ENCODE measurements around the gene NDUFAF8. TPM values are rescaled to one million over a fixed set of nuclear protein-coding genes. Genes with fewer than 3 reads are reported as not detected.

Gene NDUFAF8
- total and polyA plus RNA-seq, 10 of the 15 experiments (the other 5 are each of a cell fraction or from before 2014, with no cell fraction given) = 22.0 to 307 (median 106) TPM

GRCh38 chr17:81233811-81234505, 5.2 kb upstream of the NDUFAF8 start (continued):
- no peak for TF ChIP-seq KDM1A (IDR thresholded peaks at IDR 0.05; ENCODE audit: borderline replicate concordance)

DNA sequence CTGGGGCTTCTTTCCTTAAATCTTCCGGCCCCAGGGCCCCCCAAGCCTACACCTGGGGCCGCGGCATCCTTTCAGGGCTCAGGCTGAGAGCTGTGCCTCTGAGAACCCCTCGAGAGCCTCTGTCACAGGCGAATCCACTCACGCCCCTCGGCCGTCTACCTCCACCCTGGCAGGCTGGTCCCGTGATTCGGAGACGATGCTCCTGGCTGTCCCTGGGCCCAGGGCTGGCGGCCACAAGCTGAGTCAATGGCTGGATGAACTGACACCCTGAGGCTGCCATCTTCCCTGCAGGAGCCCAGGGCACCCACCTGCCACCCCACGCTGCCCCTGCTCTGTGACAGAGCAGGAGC, 4.6 kb upstream of the NDUFAF8 start:
- Histone ChIP-seq H3K9me3 (replicated peaks; ENCODE audit: control insufficient read depth, insufficient read depth, low read length) (no peaks in the 10 kb centered on the region), H2AFZ (ENCODE audit: control insufficient read depth, low read depth, low read length) (no peak overlapping the region), H3K4me2 (ENCODE audit: control insufficient read depth, insufficient read depth) (no peak overlapping the region), H4K20me1 (ENCODE audit: control insufficient read depth, insufficient read depth) (no peaks in the 10 kb centered on the region), H3K27ac (ENCODE audit: control insufficient read depth, insufficient read depth) (no peak overlapping the region), H3K4me3 (no peak overlapping the region), H3K9ac (ENCODE audit: control insufficient read depth, insufficient read depth, low read length) (no peak overlapping the region), H3K27me3 (replicated peaks in 1 of 2; ENCODE audit: control insufficient read depth in 2 of 2, insufficient read depth in 2 of 2, low read length in 1 of 2) (no peaks in the 10 kb centered on the region), H3K4me1 (ENCODE audit: control insufficient read depth, insufficient read depth, low read length) (peaks cover 7% of the 10 kb centered on the region), H3K36me3 (ENCODE audit: control insufficient read depth in 2 of 2, insufficient read depth in 2 of 2, low read length in 1 of 2) (peaks cover 4 to 9% of the 10 kb centered on the region in 2 experiments; a peak in 3 of 4 replicates), H3K79me2 (ENCODE audit: control insufficient read depth, insufficient read depth, low read length) (peaks cover 18% of the 10 kb centered on the region)
- in situ Hi-C loops (cut with MboI) (loop anchor here (25.0 kb wide), 1 partner anchor 222 kb away; no protein-coding TSS in a partner anchor), intact Hi-C loops (cut with micrococcal nuclease; ENCODE audit: unreplicated experiment) (no loop called here)
- ATAC-seq (no peak), FAIRE-seq (no peak), DNase-seq (ENCODE audit: low read depth, low spot score) (no peak)
- TF ChIP-seq SIX5 (IDR thresholded peaks at IDR 0.05; ENCODE audit: low read depth, low read length, severe bottlenecking) = no peak
- TF ChIP-seq, protein P1, sequence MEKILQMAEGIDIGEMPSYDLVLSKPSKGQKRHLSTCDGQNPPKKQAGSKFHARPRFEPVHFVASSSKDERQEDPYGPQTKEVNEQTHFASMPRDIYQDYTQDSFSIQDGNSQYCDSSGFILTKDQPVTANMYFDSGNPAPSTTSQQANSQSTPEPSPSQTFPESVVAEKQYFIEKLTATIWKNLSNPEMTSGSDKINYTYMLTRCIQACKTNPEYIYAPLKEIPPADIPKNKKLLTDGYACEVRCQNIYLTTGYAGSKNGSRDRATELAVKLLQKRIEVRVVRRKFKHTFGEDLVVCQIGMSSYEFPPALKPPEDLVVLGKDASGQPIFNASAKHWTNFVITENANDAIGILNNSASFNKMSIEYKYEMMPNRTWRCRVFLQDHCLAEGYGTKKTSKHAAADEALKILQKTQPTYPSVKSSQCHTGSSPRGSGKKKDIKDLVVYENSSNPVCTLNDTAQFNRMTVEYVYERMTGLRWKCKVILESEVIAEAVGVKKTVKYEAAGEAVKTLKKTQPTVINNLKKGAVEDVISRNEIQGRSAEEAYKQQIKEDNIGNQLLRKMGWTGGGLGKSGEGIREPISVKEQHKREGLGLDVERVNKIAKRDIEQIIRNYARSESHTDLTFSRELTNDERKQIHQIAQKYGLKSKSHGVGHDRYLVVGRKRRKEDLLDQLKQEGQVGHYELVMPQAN (conservative IDR thresholded peaks at IDR 0.05) = no peak
- TF ChIP-seq, protein P2, sequence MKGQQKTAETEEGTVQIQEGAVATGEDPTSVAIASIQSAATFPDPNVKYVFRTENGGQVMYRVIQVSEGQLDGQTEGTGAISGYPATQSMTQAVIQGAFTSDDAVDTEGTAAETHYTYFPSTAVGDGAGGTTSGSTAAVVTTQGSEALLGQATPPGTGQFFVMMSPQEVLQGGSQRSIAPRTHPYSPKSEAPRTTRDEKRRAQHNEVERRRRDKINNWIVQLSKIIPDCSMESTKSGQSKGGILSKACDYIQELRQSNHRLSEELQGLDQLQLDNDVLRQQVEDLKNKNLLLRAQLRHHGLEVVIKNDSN (IDR thresholded peaks at IDR 0.05; ENCODE audit: borderline replicate concordance, extremely low read length, insufficient read depth, low read depth, low read length) = no peak
- TF ChIP-seq POLR2A (IDR thresholded peaks at IDR 0.05; ENCODE audit: low read depth, low read length) = no peak
- TF ChIP-seq PAX5 (IDR thresholded peaks at IDR 0.05; ENCODE audit: borderline replicate concordance, low read depth, low read length) = no peak
- TF ChIP-seq IKZF2 (IDR thresholded peaks at IDR 0.05) = no peak
- TF ChIP-seq WRNIP1 (IDR thresholded peaks at IDR 0.05; ENCODE audit: borderline replicate concordance, low read depth, low read length) = no peak
- TF ChIP-seq E2F4 (IDR thresholded peaks at IDR 0.05; ENCODE audit: low read depth, low read length) = no peak
- CTCF ChIA-PET = no interaction called here
- SMC1A ChIA-PET (ENCODE audit: uncharacterized antibody, unreplicated experiment) = no interaction called here
- BruUV-seq (replicated peaks) = no TSS peak
- WGBS (ENCODE audit: insufficient coverage, insufficient replicate concordance, low lambda C conversion rate, missing lambda C conversion rate) = 96% methylated on average over 13 of the region's 13 CpGs
- POLR2A ChIA-PET = interaction anchor here (0.6 kb wide), 1 partner anchor 61 kb away, joined by 8 read pairs; the partner anchor contains the start of gene SLC38A10
- RAD21 ChIA-PET (ENCODE audit: unreplicated experiment) = no interaction called here

Data from GM12878 (cell line).